Measurements from ENCODE around the gene BHLHA15.
A peak's percentile ranks its signal among the peaks of the same experiment; 100 is the strongest.

The BHLHA15 gene

DNA sequence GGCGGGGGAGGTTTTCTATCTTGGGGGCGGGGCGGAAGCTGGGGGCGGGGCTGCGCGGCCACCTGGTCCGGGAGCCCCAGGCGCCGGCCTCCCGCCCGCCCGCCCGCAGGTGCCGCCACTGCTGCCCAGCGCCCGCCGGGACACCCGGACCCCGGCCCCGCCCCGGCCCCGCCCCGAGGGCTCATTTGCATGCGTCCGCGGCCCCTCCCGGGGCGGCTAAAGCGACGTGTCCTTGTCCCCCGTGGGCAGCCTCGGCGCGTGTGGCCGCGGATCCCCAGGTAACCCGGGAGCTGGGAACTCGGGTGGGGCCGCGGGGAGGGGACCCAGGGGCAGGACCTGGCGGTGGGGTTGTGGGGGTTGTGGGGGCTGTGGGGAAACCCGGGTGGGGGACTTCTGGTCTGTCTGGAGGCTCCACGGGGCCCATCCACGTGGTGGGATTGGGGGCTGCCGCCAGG lies at the start of gene BHLHA15:
Gene BHLHA15 (plus strand): TSS at position 219 of the 455 bp plus-strand sequence. CDS start 871 bp downstream, outside the sequence.
- DNase-seq (ENCODE audit: low read depth): no peak

DNA sequence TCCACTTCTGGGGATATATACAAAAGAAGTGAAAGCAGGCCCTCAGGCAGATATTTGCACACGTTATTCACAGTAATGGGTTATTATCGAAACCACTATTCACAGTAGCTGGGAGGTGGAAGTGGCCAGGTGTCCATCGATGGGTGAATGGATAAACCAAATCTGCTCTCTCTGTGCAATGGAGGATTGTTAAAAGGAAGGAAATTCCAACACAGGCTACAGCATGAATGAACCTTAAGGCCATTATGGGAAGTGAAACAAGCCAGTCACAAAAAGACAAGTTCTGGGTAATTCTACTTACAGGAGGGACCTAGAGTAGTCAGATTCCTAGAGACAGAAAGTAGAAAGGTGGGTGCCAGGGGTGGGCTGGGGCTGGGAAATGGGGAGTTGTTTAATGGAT lies 48.5 kb upstream of the BHLHA15 start:
- no peak for DNase-seq (ENCODE audit: low read depth)

DNA sequence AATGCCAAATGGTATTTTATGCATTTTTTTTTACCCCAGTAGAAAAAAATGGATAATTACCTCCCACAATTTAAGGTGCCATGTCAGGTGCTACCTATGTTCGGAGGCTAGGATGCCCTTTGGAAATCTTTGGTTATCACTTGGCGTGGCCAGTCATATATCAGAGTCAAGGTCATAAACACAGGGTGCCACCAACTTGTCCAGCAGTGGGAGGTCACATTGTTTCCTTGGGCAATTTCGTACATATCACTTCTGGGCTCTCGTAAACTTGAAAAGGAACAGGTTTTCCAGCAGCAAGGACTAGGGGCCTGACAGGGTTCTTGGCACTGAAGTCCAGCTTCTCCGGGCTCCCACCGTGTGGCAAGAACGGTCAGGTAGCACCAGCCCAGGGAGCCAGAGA lies 48.0 kb upstream of the BHLHA15 start:
- no peak for DNase-seq (ENCODE audit: low read depth)

DNA sequence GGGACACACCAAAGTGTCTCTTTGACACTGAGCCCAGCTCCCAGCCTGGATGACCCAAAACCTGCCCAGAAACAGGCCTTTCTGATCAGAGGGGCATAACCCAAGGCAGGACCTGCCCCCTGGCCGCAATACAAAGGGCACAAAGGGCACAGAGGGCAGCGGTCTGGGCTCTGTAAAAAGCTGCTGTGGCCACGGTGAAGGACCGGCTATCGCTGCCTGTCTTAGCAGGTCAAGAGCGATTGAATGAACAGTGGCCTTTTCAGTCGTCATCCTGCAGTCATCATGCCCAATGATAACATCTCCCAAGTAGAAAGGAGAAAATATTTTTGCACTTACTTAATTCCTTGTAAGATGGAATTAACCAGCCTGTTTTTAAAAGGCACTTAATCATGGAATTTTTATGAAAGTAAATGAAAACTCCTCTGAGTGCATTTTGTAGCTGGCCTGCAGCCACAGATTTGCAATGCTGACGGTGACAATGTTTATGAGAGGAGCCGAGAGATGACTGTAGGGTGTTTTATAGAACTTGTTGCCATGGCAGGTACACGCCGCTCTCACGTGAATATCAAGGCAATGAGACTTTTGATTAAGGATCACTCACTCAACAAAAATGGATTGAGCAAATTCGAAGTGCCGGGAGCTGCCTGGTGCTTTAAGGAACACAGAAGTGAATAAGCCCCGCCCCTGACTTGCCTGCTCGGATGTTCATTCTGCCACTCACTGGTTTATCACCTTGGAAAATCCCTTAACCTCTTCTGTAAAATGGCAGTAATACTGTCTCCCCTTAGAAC lies 47.3 kb upstream of the BHLHA15 start:
- DNase-seq (ENCODE audit: low read depth): no peak

DNA sequence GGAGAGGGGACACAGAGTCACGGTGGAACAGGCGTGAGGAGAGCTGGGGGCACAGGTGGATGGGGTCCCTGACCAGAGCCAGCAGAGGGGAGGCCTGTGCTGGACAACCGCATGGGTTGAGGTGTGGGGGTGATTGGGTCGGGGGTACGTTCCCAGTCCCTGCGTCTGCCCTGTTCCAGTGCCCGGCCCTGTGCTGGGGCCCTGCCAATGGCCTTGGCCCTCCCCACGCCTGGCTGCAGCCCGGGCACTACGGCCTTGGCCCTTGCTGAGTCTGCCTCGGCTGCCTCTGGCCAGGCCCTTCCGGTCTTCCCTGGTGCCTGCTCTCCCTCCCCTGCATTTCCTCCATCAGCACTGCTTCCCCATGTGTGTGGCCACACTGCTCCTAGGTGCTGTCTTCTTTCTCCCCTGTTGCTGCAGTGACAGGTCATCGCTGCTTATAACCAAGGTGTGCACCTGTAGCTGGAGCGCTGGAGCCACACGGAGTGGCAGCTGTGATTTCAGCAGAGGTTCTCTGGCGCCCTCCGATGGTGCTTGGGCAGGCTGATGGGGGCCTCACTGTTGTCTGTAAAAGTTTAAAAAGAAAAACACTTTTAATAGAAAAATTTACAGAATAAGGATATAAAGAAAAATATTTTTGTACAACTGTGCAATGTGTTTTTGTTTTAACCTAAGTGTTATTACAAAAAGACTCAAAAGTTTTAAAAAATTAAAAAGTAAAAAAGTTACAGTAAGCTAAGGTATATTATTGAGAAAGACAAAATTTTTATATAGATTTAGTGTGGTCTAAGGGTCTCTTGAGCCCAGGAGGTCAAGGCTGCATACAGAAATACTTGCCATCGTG lies 45.2 kb upstream of the BHLHA15 start:
- DNase-seq (ENCODE audit: low read depth): peak; percentile 18

DNA sequence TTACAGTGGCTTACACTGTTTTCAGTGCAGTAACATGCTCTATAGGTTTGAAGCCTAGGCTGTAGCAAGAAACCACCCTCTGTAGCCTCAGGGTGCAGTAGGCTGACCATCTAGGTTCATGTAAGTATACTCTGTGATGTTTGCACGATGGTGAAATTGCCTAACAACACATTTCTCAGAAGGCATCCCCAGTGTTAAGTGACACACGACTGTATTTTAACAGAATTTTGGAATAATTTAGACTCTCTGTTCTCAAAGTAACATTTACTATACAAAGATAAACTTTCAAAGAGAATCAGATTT lies 44.6 kb upstream of the BHLHA15 start:
- no peak for DNase-seq (ENCODE audit: low read depth)

DNA sequence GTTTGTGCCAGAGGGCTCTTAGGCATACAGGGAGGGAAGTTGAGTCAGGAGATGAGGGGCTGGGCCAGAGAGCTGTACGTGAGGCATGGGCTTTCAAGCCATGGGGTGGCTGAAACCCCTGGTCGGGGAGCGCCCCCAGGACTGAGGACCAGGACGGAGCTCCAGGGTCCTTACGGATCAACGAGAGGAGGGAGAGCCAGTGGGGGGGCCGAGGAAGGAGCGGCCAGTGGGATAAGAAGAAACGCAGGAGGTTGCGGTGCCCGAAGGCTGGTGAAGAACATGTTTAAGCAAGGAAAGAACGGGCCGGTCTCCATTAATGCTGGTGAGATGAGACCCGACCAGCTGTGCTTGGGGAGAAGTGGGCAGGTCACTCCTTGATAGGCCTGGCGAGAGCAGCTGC lies 43.6 kb upstream of the BHLHA15 start:
- DNase-seq (ENCODE audit: low read depth): no peak

DNA sequence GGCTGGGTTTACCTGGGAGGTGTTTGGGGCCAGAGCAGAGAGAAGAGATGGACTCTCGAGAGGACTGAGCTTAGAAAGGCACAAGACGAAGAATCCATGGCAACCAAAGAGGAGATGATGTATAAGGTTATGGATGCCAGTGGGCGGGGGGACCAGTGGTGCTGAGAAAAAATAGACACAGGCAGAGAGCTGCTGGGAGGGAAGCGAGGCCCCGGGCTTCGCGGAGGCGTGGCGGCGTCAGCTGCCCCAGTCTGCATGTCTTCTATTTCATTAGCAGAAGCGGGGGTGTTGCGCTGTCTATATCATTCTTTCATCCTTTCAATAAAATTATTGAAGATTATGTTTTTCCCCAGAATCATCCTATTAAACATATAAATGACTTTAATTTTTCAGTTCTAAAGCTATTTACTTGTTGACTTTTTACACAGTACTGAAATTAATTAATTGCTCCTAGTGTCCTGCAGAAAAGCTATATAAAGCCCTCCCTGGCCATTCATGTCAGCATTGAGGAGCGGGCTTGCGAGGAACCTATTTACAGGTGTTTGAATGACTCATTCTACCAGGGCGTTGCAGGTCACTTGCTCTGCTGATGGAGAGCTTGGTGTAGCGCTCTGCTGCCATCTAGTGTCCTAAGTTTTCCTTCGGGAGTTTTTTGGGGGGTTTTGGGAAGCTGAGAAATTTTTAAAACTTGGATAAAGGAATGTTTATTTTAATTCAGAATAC lies 42.9 kb upstream of the BHLHA15 start:
- DNase-seq (ENCODE audit: low read depth): peak; percentile 38

DNA sequence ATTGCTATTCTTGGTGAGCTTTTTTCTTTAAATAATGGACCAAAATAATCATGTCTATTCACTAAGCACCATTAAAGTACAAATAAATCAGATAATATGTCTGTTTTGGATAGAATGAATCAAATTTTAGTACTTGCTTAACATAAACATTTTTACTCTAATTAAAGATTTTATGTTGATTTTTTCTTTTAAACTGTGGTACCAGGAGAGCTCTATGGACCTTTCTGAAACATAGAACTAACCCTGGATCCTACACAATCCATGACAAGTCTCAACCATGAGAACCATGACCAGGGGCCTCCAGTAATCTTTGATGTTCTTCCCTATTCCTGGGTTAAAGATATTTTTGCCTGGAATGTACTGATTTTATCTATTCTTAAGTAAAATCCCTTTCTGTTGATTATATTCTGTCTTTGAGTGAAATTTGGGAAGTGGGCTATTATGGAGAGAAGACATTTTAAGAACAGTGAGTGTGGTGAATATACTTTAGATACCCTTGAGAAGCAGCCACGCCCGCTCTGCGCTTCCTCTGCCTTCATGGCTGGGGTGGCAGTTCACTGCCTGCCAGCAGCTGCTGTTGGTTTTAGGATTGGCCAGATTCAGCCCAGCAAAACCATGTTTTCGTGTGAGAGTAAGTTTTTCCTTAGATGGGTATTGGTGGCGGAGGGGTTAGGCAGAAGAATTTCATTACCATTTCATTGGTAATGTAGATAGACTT lies 42.2 kb upstream of the BHLHA15 start:
- DNase-seq (ENCODE audit: low read depth): no peak

DNA sequence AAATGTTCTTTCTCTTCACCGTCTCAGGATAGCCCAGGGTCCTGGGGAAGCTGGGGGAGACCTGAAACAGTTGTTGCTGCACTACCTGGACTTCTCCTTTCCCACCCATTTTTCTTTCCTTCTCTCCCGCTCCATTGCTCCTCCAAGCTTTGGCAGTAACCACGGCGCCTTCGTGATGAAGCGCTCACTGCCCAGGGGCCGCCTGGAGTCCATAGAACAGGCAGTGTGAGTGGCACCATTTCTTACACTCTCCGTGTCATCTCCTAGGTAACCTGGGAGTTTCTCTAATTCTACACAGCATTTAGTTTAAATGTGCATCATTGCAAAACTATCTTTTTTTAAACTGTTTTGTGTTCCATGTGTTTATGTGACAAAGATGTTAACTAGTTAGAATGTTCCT lies 40.3 kb upstream of the BHLHA15 start:
- no peak for DNase-seq (ENCODE audit: low read depth)

DNA sequence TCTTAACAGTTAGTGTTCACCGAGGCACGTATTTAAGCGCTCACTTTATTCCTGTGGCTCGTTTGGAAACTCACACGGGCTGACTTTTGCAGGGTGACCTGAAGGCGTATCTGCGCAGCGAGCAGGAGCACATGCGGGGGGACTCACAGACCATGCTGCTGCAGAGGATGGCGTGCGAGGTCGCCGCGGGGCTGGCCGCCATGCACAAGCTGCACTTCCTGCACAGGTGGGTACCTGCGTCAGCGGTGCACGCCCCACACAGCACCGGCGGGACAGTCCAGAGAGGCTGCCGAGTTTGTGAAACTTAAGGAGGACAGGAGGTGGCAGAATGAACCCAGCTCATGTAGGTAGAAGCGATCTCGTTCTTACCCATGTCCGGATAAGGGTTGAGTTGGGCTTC lies 39.8 kb upstream of the BHLHA15 start:
- DNase-seq (ENCODE audit: low read depth): no peak

DNA sequence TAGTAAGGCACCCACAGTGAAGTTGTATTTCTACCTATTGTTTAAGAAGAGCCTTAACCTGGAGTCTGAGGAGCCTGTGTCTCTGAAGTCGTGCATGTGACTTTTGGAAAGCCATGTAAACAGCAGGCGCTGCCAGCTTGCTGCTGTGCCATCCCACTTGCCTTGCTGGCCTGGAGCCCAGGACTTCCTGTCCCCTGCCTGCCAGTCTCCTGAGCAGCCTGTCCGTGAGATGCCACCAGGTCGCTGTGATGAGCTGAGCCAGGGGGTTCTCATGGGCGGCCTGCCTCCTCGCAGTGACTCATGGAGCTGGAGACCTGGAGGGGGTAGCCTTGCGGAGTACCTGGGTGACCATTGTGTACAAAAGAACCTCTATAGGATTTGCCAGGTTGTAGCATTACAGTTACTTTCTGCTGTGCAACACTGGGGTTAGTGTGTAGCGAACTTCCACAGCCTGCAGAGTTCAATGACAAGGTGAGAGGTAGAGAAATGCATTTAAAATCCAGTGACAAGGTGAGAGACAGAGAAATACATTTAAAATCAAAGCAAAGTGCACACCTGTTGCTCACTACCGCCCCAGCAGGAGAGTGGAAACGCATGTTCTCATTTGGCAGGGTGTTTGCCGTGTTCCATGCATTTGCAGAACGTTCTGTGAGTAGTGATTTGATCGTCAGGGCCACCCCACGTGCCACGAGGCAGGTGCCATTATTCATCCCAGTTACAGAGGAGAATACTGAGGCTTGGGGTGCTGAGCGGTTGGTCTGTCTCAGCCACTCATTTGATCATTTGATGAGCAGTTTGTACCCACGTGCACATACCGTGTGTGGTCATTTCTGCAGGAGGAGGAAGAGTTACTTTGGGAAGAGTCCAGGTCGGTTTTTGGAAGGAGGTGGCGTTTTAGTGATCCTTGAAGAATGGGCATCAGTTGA lies 36.6 kb upstream of the BHLHA15 start:
- DNase-seq (ENCODE audit: low read depth): no peak

DNA sequence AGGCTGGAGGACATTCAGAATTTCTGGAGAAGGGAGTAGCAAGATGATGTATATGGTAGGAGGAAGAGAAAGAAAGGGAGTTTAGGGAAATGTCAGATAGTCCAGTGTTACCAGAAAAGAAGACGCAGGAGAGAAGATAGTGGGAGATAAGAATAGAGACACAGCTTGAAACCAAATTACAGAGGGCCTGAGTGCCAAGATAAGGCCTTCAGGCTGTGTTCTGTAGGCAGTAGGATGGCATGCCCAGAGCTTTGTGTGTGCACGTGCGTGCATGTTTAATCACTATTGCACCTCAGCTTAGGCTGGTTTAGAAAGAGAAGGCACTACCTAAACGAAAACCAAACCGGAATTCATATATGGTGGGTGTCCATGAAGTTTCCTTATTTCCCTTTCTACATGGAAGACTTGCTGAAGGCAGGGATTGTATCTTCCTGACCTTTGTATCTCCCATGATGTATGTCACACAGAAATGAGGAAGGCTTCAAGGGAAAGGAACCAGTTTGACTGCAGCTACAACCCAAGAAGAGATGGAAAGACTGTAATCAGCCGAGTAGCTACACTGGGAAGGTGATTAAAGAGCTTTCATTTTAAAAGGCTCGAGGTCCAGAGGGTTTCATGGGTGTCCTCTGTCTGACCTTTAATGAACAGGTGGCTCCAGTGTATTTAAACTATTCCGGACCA lies 35.8 kb upstream of the BHLHA15 start:
- DNase-seq (ENCODE audit: low read depth): no peak

DNA sequence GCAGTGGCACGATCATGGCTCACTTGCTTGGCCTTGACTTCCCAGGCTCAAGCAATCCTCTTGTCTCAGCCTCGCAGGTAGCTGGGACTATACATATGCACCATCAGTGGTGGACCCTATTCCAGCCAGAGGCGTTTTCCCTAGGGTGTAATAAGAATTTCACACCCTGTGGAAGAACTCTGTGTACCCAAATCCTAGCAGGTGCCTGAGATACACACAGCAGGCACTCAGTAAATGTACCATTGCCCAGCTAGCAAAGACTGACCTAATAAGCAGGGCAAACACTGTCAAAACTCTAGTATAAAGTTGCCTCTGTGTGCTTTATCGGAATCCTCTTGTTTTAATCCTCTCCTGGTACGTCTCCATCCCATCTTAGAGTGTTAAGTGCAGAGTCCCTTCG lies 33.7 kb upstream of the BHLHA15 start:
- DNase-seq (ENCODE audit: low read depth): no peak

DNA sequence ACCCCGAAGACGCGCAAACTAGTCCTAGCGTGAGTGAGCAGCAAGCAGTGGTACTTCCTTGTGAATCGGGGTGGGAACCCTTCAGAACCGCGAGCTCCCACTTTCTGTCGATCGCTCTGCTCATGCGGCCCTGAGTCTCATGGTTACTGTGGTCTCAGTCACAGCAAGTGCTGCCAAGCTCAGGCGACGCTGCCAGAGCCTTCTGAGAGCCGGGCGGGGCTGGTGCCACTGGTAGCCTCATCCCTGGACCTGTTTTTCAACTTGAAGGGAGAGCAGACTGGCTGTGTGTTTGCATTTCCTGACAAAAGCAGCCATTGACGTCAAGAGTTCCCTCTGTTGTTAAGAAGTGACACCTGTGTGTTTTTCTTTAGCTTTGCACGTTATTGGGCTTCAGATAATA lies 32.9 kb upstream of the BHLHA15 start:
- no peak for DNase-seq (ENCODE audit: low read depth)

DNA sequence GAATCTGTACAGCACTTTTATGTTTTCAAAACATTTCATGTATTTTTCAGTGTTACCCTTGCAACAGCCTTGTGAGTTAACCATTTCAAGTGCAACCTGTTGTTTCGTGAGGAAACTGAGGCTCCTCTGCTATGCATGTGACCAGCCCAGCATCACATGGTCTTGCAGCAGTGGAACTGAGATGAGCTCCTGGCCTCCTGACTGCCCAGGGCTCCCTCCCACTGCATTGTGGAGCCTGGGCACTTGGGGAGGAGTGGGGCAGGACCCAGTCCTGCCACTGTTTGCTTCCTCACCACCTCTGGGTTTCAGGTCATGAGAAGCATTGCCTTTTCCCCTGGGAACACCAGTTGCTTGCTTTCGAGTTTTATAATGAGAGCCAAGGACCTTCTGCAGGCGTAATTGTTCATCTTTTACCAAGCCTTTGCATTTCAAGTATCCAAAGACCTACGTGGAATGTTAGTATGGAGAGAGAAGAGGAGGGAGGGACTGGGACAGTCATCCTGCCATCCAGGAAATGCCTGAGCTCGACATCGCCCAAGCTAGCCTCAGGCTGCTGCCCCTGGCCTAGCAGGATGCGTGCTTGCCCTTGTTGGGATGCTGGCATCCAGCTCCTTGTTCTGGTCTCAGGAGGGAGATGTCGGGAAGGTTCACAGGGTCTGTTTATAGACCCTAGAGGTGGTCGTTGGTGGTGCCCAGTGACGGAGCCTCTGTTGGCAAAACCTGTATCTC lies 32.3 kb upstream of the BHLHA15 start:
- no peak for DNase-seq (ENCODE audit: low read depth)

DNA sequence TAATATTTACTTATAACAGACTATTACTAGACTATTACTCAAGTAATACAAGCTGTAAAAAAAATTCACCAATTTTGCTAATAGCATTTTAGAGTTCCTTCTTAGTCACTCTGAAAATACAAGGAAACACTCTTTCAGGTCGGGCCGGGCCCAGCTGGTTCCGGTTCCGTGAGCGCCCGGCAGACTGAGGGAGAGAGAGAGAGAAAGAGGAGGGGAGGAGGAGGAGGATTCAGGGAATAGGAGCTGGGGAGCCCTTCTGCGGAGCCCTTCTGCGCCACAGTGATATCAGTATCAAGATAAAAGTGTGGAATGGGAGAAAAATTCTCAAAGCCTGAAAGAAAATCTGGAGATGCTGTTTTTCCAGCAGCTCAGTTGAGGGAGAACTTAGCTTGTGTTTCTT lies 30.5 kb upstream of the BHLHA15 start:
- no peak for DNase-seq (ENCODE audit: low read depth)

DNA sequence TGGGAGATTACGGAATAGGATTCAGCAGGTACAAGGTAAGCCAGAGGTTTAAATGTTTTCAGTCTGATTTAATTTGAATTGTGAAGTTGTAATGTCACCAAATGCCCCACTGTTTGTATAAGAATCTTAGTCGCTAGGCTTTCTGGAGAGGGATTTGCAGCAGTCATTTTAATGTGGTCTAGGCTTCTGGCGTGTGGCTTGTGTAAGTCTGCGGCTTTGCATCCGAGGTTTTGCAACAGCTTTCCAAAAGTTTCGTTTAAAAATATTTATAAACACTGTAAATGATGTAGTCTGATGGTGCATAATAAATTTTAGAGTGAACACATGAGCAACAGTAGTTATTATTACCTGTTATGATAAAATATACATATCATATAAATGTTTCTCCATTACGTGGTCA lies 26.1 kb upstream of the BHLHA15 start:
- DNase-seq (ENCODE audit: low read depth): no peak

DNA sequence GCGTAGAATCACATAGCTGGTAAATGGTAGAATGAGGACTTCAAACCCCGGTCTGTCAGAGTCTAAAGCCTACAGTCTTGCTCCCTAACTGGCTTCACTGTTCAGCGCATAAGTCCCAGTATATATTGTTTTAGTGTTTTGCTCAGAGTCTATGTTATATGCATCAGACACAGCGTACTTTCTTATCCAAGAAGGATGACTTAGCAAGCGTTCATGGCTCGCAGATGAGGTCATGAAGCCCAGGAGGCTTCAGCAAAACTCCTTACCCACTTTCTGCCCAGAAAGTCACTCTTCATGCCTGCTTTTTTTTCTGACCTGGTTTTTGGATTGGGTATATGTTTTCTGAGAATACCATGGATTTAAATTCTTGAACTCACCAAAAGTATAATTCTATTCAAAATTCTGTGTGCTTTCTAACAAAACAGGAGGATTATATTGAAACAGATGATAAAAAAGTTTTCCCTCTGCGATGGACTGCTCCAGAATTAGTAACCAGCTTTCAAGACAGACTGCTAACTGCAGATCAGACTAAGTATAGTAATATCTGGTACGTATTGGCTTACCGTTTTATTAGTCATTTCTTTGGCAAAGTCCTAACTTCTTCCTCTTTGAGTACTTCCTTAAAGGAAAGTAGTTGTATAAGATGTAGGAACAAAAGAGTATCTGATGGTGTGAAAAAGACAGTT lies 24.6 kb upstream of the BHLHA15 start:
- no peak for DNase-seq (ENCODE audit: low read depth)
